HEK293 (cell line): ENCODE data around the gene EDN1.

Experiments used
- CTCF ChIA-PET: fragments of 350-600 bp; formaldehyde crosslinking; extraction: SDS; loops from one replicate; lab custom pipeline; 2021; ENCODE audit warnings: antibody characterized with exemption; lab: Yijun Ruan, JAX
- POLR2A ChIA-PET: fragments of 300-600 bp; formaldehyde crosslinking; extraction: SDS; loops from one replicate; lab custom pipeline; 2020; ENCODE audit warnings: antibody characterized with exemption, inconsistent platforms; lab: Yijun Ruan, JAX
- H3K27ac ChIP-seq: fragments of 200-500 bp; sonication (Bioruptor generic); 2 replicates; pipeline ENCODE4 v1.5.1; 2014; ENCODE audit warnings: low read depth, low read length, control low read depth, inconsistent platforms; ENCODE audit errors: extremely low read depth
- H3K36me3 ChIP-seq, 2 experiments: fragments of 200-500 bp in 1 of 2; sonication (Bioruptor generic) in 1 of 2; 1 replicate in 1 of 2; 2 replicates in 1 of 2; pipeline ENCODE4 v1.5.1; 2014 to 2017; ENCODE audit warnings: inconsistent platforms in 2 of 2, low read length in 2 of 2; ENCODE audit not compliant: control insufficient read depth in 2 of 2, insufficient read depth in 1 of 2
- H3K4me1 ChIP-seq: fragments of 200-500 bp; sonication (Bioruptor generic); 2 replicates; pipeline ENCODE4 v1.5.1; 2014; ENCODE audit warnings: mild to moderate bottlenecking, low read length, inconsistent platforms; ENCODE audit not compliant: control insufficient read depth, insufficient read depth
- H3K4me3 ChIP-seq: 2 replicates; pipeline ENCODE4 v1.5.1; 2011; ENCODE audit warnings: low read depth, mild to moderate bottlenecking, control low read depth, low read length, moderate library complexity
- H3K9me3 ChIP-seq: fragments of 200-500 bp; sonication (Bioruptor generic); 2 replicates; pipeline ENCODE4 v1.5.1; 2014; ENCODE audit warnings: low read depth, low read length, inconsistent platforms; ENCODE audit not compliant: control insufficient read depth, insufficient read depth
- FEZF1 ChIP-seq: fragments of 450-650 bp; formaldehyde crosslinking; IDR thresholded peaks from 2 replicates; pipeline ENCODE4 v1.5.1; 2016; ENCODE audit warnings: missing biosample characterization, missing genetic modification characterization
- GLIS1 ChIP-seq: fragments of 450-650 bp; formaldehyde crosslinking; IDR thresholded peaks from 2 replicates; pipeline ENCODE4 v1.5.1; 2016; ENCODE audit warnings: missing biosample characterization, missing genetic modification characterization
- IKZF3 ChIP-seq: fragments of 450-650 bp; IDR thresholded peaks from 2 replicates; pipeline ENCODE4 v1.5.0; 2018; ENCODE audit warnings: missing biosample characterization, mild to moderate bottlenecking, missing genetic modification characterization, moderate library complexity
- KLF7 ChIP-seq: fragments of 450-650 bp; formaldehyde crosslinking; IDR thresholded peaks from 2 replicates; pipeline ENCODE4 v1.5.1; 2016; ENCODE audit warnings: missing biosample characterization, missing genetic modification characterization, borderline replicate concordance
- KLF9 ChIP-seq: fragments of 450-650 bp; formaldehyde crosslinking; IDR thresholded peaks from 2 replicates; pipeline ENCODE4 v1.5.1; 2016; ENCODE audit warnings: missing biosample characterization, missing genetic modification characterization, low read depth
- MZF1 ChIP-seq: fragments of 450-650 bp; formaldehyde crosslinking; IDR thresholded peaks from 2 replicates; pipeline ENCODE4 v1.5.1; 2017; ENCODE audit warnings: missing biosample characterization, missing genetic modification characterization, borderline replicate concordance
- TCF7L2 ChIP-seq: IDR thresholded peaks from 2 replicates; pipeline ENCODE4 v1.6.1; 2011; ENCODE audit warnings: low read depth, mild to moderate bottlenecking, inconsistent platforms, low read length, moderate library complexity, borderline replicate concordance
- TRIM28 ChIP-seq: IDR thresholded peaks from 2 replicates; pipeline ENCODE4 v1.6.1; 2011; ENCODE audit warnings: low read length, control low read depth, borderline replicate concordance
- YY1 ChIP-seq: fragments of 450-650 bp; formaldehyde crosslinking; IDR thresholded peaks from 2 replicates; pipeline ENCODE4 v1.5.1; 2018; ENCODE audit warnings: missing biosample characterization, missing genetic modification characterization
- ZIC2 ChIP-seq: fragments of 450-650 bp; formaldehyde crosslinking; IDR thresholded peaks from 2 replicates; pipeline ENCODE4 v1.5.1; 2016; ENCODE audit warnings: missing biosample characterization, missing genetic modification characterization
- ZNF114 ChIP-seq: fragments of 450-650 bp; formaldehyde crosslinking; IDR thresholded peaks from 2 replicates; pipeline ENCODE4 v1.5.0; 2017; ENCODE audit warnings: missing biosample characterization, missing genetic modification characterization
- ZNF132 ChIP-seq: fragments of 450-650 bp; formaldehyde crosslinking; IDR thresholded peaks from 2 replicates; pipeline ENCODE4 v1.5.1; 2017; ENCODE audit warnings: missing biosample characterization, missing genetic modification characterization, borderline replicate concordance
- ZNF202 ChIP-seq: fragments of 450-650 bp; formaldehyde crosslinking; IDR thresholded peaks from 2 replicates; pipeline ENCODE4 v1.5.1; 2016; ENCODE audit warnings: missing biosample characterization, missing genetic modification characterization, borderline replicate concordance
- ZNF211 ChIP-seq: fragments of 450-650 bp; formaldehyde crosslinking; IDR thresholded peaks from 2 replicates; pipeline ENCODE4 v1.5.1; 2016; ENCODE audit warnings: low read depth, missing biosample characterization, missing genetic modification characterization
- ZNF558 ChIP-seq: fragments of 450-650 bp; formaldehyde crosslinking; IDR thresholded peaks from 2 replicates; pipeline ENCODE4 v1.5.1; 2016; ENCODE audit warnings: missing biosample characterization, missing genetic modification characterization
- ZNF629 ChIP-seq: fragments of 450-650 bp; formaldehyde crosslinking; IDR thresholded peaks from 2 replicates; pipeline ENCODE4 v1.5.1; 2017; ENCODE audit warnings: missing biosample characterization, missing genetic modification characterization
- TF ChIP-seq, protein P1 (sequence below): fragments of 450-650 bp; formaldehyde crosslinking; IDR thresholded peaks from 2 replicates; pipeline ENCODE4 v1.5.1; 2016; ENCODE audit warnings: missing biosample characterization, missing genetic modification characterization
- TF ChIP-seq, protein P2 (sequence below): fragments of 450-650 bp; formaldehyde crosslinking; IDR thresholded peaks from 2 replicates; pipeline ENCODE4 v1.5.1; 2016; ENCODE audit warnings: missing biosample characterization, missing genetic modification characterization, low read depth
- TF ChIP-seq, protein P3 (sequence below): fragments of 450-650 bp; formaldehyde crosslinking; IDR thresholded peaks from 2 replicates; pipeline ENCODE4 v1.5.1; 2017; ENCODE audit warnings: missing biosample characterization, missing genetic modification characterization
- TF ChIP-seq, protein P4 (sequence below): fragments of 450-650 bp; formaldehyde crosslinking; IDR thresholded peaks from 2 replicates; pipeline ENCODE4 v1.5.1; 2016; ENCODE audit warnings: missing biosample characterization, missing genetic modification characterization
- TF ChIP-seq, protein P5 (sequence below): fragments of 450-650 bp; formaldehyde crosslinking; IDR thresholded peaks from 2 replicates; pipeline ENCODE4 v1.5.1; 2016; ENCODE audit warnings: missing biosample characterization, missing genetic modification characterization

Gene EDN1

DNA sequence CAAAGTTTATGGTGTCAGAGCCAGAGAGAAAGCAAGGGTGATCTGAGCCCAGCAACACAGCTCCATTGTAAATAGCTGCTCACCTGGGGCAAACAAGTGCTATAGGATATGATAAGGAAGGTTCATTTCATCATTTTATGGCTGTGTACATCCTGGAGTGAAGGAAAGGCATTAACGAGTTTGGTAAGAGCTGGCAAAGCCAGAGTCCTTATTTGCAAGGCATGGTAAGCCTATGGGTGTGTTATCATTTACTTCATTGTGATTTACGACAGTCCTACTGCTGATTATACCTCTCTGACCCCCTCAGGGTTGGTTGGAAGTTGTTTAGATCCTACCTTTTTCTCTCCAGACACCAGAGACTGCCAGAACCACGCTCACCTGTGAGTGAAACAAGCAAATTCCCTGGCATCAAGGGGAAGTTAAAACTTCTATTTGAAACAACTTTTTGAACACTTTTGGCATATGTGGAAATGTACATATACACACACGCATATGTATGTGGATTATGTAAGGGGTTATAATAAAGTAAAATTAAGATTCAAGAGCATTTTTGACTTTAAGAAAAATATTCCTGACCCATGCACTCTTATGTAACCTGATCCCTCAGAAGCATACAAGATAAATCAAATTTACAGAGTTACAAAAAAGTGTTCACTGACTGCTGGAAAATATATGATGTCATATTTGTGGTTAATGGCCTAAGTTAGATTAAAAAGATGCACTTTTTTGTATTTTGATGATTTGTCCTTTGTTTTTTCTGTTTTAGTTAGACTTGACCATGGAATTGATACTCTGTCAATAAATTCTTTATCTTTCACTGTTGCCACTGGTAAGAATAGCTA lies 40.4 kb upstream of the EDN1 start (continued):
- TF ChIP-seq, protein P1, sequence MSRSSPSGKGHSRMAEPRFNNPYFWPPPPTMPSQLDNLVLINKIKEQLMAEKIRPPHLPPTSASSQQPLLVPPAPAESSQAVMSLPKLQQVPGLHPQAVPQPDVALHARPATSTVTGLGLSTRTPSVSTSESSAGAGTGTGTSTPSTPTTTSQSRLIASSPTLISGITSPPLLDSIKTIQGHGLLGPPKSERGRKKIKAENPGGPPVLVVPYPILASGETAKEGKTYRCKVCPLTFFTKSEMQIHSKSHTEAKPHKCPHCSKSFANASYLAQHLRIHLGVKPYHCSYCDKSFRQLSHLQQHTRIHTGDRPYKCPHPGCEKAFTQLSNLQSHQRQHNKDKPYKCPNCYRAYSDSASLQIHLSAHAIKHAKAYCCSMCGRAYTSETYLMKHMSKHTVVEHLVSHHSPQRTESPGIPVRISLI (tag by site-specific recombination) = peak; percentile 85; the same call in 1 of the 2 replicates
- TF ChIP-seq, protein P2, sequence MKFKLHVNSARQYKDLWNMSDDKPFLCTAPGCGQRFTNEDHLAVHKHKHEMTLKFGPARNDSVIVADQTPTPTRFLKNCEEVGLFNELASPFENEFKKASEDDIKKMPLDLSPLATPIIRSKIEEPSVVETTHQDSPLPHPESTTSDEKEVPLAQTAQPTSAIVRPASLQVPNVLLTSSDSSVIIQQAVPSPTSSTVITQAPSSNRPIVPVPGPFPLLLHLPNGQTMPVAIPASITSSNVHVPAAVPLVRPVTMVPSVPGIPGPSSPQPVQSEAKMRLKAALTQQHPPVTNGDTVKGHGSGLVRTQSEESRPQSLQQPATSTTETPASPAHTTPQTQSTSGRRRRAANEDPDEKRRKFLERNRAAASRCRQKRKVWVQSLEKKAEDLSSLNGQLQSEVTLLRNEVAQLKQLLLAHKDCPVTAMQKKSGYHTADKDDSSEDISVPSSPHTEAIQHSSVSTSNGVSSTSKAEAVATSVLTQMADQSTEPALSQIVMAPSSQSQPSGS (tag by site-specific recombination) = peak; percentile 93
- no peak for TF ChIP-seq ZNF211 (tag by site-specific recombination)
- peak; percentile 44; the same call in 1 of the 2 replicates for TF ChIP-seq ZNF629 (tag by site-specific recombination)
- TF ChIP-seq ZNF114 (tag by site-specific recombination) = no peak
- peak; percentile 39; the same call in 1 of the 2 replicates for TF ChIP-seq GLIS1 (tag by site-specific recombination)
- TF ChIP-seq FEZF1 (tag by site-specific recombination) = peak; percentile 70
- TF ChIP-seq, protein P3, sequence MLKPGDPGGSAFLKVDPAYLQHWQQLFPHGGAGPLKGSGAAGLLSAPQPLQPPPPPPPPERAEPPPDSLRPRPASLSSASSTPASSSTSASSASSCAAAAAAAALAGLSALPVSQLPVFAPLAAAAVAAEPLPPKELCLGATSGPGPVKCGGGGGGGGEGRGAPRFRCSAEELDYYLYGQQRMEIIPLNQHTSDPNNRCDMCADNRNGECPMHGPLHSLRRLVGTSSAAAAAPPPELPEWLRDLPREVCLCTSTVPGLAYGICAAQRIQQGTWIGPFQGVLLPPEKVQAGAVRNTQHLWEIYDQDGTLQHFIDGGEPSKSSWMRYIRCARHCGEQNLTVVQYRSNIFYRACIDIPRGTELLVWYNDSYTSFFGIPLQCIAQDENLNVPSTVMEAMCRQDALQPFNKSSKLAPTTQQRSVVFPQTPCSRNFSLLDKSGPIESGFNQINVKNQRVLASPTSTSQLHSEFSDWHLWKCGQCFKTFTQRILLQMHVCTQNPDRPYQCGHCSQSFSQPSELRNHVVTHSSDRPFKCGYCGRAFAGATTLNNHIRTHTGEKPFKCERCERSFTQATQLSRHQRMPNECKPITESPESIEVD (tag by site-specific recombination) = peak; percentile 94
- TF ChIP-seq ZIC2 = peak; percentile 15; the same call in 1 of the 2 replicates
- TF ChIP-seq TRIM28 = peak; percentile 51; the same call in 1 of the 2 replicates
- TF ChIP-seq, protein P4, sequence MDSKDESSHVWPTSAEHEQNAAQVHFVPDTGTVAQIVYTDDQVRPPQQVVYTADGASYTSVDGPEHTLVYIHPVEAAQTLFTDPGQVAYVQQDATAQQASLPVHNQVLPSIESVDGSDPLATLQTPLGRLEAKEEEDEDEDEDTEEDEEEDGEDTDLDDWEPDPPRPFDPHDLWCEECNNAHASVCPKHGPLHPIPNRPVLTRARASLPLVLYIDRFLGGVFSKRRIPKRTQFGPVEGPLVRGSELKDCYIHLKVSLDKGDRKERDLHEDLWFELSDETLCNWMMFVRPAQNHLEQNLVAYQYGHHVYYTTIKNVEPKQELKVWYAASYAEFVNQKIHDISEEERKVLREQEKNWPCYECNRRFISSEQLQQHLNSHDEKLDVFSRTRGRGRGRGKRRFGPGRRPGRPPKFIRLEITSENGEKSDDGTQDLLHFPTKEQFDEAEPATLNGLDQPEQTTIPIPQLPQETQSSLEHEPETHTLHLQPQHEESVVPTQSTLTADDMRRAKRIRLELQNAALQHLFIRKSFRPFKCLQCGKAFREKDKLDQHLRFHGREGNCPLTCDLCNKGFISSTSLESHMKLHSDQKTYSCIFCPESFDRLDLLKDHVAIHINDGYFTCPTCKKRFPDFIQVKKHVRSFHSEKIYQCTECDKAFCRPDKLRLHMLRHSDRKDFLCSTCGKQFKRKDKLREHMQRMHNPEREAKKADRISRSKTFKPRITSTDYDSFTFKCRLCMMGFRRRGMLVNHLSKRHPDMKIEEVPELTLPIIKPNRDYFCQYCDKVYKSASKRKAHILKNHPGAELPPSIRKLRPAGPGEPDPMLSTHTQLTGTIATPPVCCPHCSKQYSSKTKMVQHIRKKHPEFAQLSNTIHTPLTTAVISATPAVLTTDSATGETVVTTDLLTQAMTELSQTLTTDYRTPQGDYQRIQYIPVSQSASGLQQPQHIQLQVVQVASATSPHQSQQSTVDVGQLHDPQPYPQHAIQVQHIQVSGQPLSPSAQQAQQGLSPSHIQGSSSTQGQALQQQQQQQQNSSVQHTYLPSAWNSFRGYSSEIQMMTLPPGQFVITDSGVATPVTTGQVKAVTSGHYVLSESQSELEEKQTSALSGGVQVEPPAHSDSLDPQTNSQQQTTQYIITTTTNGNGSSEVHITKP (tag by site-specific recombination) = peak; percentile 23; the same call in 1 of the 2 replicates
- peak; percentile 40; the same call in 1 of the 2 replicates for TF ChIP-seq MZF1 (tag by site-specific recombination)
- peak; percentile 53; the same call in 1 of the 2 replicates for TF ChIP-seq IKZF3
- 0 out of 2 replicates have a peak, but pooled peaks have one; percentile 23 for TF ChIP-seq TCF7L2

DNA sequence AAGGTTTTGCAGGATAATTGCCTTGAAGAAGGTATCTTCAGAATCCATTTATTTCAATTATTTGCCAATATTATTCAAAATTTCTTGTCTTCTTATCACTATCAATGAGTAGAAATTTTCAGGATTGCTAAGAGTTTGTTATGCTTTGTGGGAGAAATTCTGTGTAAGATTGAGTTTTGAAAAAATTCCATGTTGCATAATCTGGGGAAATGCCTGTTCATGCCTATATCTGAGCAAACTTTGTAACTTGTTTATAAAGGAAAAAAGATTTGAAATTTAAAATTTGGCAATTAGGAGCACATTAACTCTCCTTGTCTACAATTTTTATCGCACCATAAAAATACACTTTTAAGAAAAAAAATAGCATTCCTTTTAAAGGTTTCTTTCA lies 39.8 kb upstream of the EDN1 start:
- CTCF ChIA-PET = no interaction called here
- no peak for TF ChIP-seq ZNF558 (tag by site-specific recombination)
- no peak for TF ChIP-seq ZNF132 (tag by site-specific recombination)
- no peak for TF ChIP-seq KLF7 (tag by site-specific recombination)
- TF ChIP-seq, protein P5, sequence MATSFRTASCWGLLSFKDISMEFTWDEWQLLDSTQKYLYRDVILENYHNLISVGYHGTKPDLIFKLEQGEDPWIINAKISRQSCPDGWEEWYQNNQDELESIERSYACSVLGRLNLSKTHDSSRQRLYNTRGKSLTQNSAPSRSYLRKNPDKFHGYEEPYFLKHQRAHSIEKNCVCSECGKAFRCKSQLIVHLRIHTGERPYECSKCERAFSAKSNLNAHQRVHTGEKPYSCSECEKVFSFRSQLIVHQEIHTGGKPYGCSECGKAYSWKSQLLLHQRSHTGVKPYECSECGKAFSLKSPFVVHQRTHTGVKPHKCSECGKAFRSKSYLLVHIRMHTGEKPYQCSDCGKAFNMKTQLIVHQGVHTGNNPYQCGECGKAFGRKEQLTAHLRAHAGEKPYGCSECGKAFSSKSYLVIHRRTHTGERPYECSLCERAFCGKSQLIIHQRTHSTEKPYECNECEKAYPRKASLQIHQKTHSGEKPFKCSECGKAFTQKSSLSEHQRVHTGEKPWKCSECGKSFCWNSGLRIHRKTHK (tag by site-specific recombination) = no peak
- no peak for TF ChIP-seq YY1 (tag by site-specific recombination)
- no peak for TF ChIP-seq ZNF202 (tag by site-specific recombination)
- TF ChIP-seq KLF9 (tag by site-specific recombination) = no peak
- POLR2A ChIA-PET = no interaction called here
- H3K4me3 ChIP-seq = no peak overlapping the region
- no peak overlapping the region for H3K27ac ChIP-seq
- H3K4me1 ChIP-seq = peaks cover 28% of the 10 kb centered on the region
- H3K9me3 ChIP-seq = no peaks in the 10 kb centered on the region
- no peaks in the 10 kb centered on the region for H3K36me3 ChIP-seq
